NCI-H1436 (cell line): Measurements from ENCODE around the gene ATF6.

Source experiments
- DNase-seq: peaks from one replicate; lab custom pipeline; 2025; lab: John Stamatoyannopoulos, UW

ATF6 gene

GRCh38 chr1:161941726-161942436 lies 175.8 kb downstream of the ATF6 start:
- no peak for DNase-seq

GRCh38 chr1:161943737-161944136 lies 177.6 kb downstream of the ATF6 start:
- no peak for DNase-seq

- DNase-seq = no peak
Observed at GRCh38 chr1:161944381-161944780, 178.3 kb downstream of the ATF6 start.

- DNase-seq = no peak
Observed at GRCh38 chr1:161945306-161946060, 179.4 kb downstream of the ATF6 start.

- no peak for DNase-seq
Observed at GRCh38 chr1:161946071-161946987, 180.2 kb downstream of the ATF6 start.

GRCh38 chr1:161948435-161948834 lies 182.3 kb downstream of the ATF6 start:
- no peak for DNase-seq

GRCh38 chr1:161949548-161949947 lies 183.4 kb downstream of the ATF6 start:
- no peak for DNase-seq

GRCh38 chr1:161950377-161950776 lies 184.3 kb downstream of the ATF6 start:
- no peak for DNase-seq

GRCh38 chr1:161951646-161952045 lies 185.5 kb downstream of the ATF6 start:
- no peak for DNase-seq

- DNase-seq = no peak
Observed at GRCh38 chr1:161952607-161953172, 186.6 kb downstream of the ATF6 start.

GRCh38 chr1:161953256-161953920 lies 187.3 kb downstream of the ATF6 start:
- DNase-seq = no peak

GRCh38 chr1:161954050-161954449 lies 187.9 kb downstream of the ATF6 start:
- no peak for DNase-seq

- DNase-seq = no peak
Observed at GRCh38 chr1:161954466-161954865, 188.3 kb downstream of the ATF6 start.

GRCh38 chr1:161955606-161956005 lies 189.5 kb downstream of the ATF6 start:
- DNase-seq = no peak

GRCh38 chr1:161956097-161956496 lies 190.0 kb downstream of the ATF6 start:
- DNase-seq = no peak

GRCh38 chr1:161956930-161957329 lies 190.8 kb downstream of the ATF6 start:
- no peak for DNase-seq

- no peak for DNase-seq
Observed at GRCh38 chr1:161958425-161958824, 192.3 kb downstream of the ATF6 start.

- no peak for DNase-seq
Observed at GRCh38 chr1:161962091-161962887, 196.2 kb downstream of the ATF6 start.

- no peak for DNase-seq
Observed at GRCh38 chr1:161966067-161966466, 199.9 kb downstream of the ATF6 start.

- DNase-seq = no peak
Observed at GRCh38 chr1:161970036-161970435, 203.9 kb downstream of the ATF6 start.

GRCh38 chr1:161970633-161971032 lies 204.5 kb downstream of the ATF6 start:
- no peak for DNase-seq
